GM21526 (cell line): ENCODE measurements around the gene LRRC38.
"Not testable (repeated sequence)": the region's sequence is repeated elsewhere in the genome, so short reads cannot be mapped to it uniquely, and the experiment has no call there.

ENCODE experiments used
- ATAC-seq: cut with Tn5 transposase; IDR thresholded peaks from one replicate; pipeline ENCODE4 v1.9.1; 2021; ENCODE audit warnings: moderate library complexity; ENCODE audit not compliant: unreplicated experiment, low FRiP score

Gene LRRC38

GRCh38 chr1:13513895-13514546 is at the start of gene LRRC38:
Gene LRRC38 (minus strand): TSS chr1:13514003. CDS start chr1:13513593, 410 bp downstream.
- no peak for ATAC-seq

GRCh38 chr1:13562981-13563380 is 49.2 kb upstream of the LRRC38 start:
- not testable (repeated sequence) for ATAC-seq

- no peak for ATAC-seq
Measured at GRCh38 chr1:13560541-13560940, 46.7 kb upstream of the LRRC38 start.

GRCh38 chr1:13556224-13556764 is 42.5 kb upstream of the LRRC38 start:
- ATAC-seq: no peak

GRCh38 chr1:13554798-13555197 is 41.0 kb upstream of the LRRC38 start:
- no peak for ATAC-seq

GRCh38 chr1:13550663-13551062 is 36.9 kb upstream of the LRRC38 start:
- ATAC-seq: no peak

GRCh38 chr1:13549521-13549920 is 35.7 kb upstream of the LRRC38 start:
- ATAC-seq: no peak

- ATAC-seq: no peak
Measured at GRCh38 chr1:13549021-13549420, 35.2 kb upstream of the LRRC38 start.

- ATAC-seq: no peak
Measured at GRCh38 chr1:13548281-13548680, 34.5 kb upstream of the LRRC38 start.

- ATAC-seq: no peak
Measured at GRCh38 chr1:13546791-13547190, 33.0 kb upstream of the LRRC38 start.

GRCh38 chr1:13544221-13544556 is 30.4 kb upstream of the LRRC38 start:
- ATAC-seq: no peak

GRCh38 chr1:13543451-13544220 is 29.8 kb upstream of the LRRC38 start:
- ATAC-seq: no peak

GRCh38 chr1:13541435-13542215 is 27.8 kb upstream of the LRRC38 start:
- no peak for ATAC-seq

- no peak for ATAC-seq
Measured at GRCh38 chr1:13540866-13541265, 27.1 kb upstream of the LRRC38 start.

- no peak for ATAC-seq
Measured at GRCh38 chr1:13539683-13540082, 25.9 kb upstream of the LRRC38 start.

- no peak for ATAC-seq
Measured at GRCh38 chr1:13538832-13539231, 25.0 kb upstream of the LRRC38 start.

GRCh38 chr1:13536571-13536970 is 22.8 kb upstream of the LRRC38 start:
- no peak for ATAC-seq

GRCh38 chr1:13535227-13535626 is 21.4 kb upstream of the LRRC38 start:
- no peak for ATAC-seq

- ATAC-seq: no peak
Measured at GRCh38 chr1:13528320-13528719, 14.5 kb upstream of the LRRC38 start.

GRCh38 chr1:13523780-13524477 is 10.1 kb upstream of the LRRC38 start:
- ATAC-seq: no peak

- ATAC-seq: no peak
Measured at GRCh38 chr1:13520985-13521384, 7.2 kb upstream of the LRRC38 start.
